Globus pallidus (tissue), 1 donor: ENCODE results near the gene EIF2AK3.
A peak's percentile ranks its signal among the peaks of the same experiment; 100 is the strongest.
"Not testable (repeated sequence)": the region's sequence is repeated elsewhere in the genome, so short reads cannot be mapped to it uniquely, and the experiment has no call there.

Experiments used
- DNase-seq: peaks from one replicate; pipeline ENCODE4 v3.0.0-alpha.2; 2015; ENCODE audit warnings: low spot score

The EIF2AK3 gene

GRCh38 chr2:88627055-88627855, at the start of gene EIF2AK3:
Gene EIF2AK3, minus strand, starts transcription at chr2:88627464. Its CDS starts 190 bp downstream, at chr2:88627274.
- DNase-seq = peak; percentile 100

- DNase-seq = no peak
These were observed 46.1 kb upstream of the EIF2AK3 start for GRCh38 chr2:88673363-88673762.

GRCh38 chr2:88671786-88672427, 44.6 kb upstream of the EIF2AK3 start:
- DNase-seq = peak; percentile 20

- DNase-seq = no peak
These were observed 42.4 kb upstream of the EIF2AK3 start for GRCh38 chr2:88669482-88670214.

GRCh38 chr2:88668862-88669261, 41.6 kb upstream of the EIF2AK3 start:
- no peak for DNase-seq

- DNase-seq = no peak
These were observed 40.0 kb upstream of the EIF2AK3 start for GRCh38 chr2:88667219-88667618.

- no peak for DNase-seq
These were observed 39.3 kb upstream of the EIF2AK3 start for GRCh38 chr2:88666576-88666975.

GRCh38 chr2:88660622-88661021, 33.4 kb upstream of the EIF2AK3 start:
- no peak for DNase-seq

GRCh38 chr2:88659538-88659915, 32.3 kb upstream of the EIF2AK3 start:
- peak; percentile 4 for DNase-seq

GRCh38 chr2:88658881-88659537, 31.7 kb upstream of the EIF2AK3 start:
- DNase-seq = no peak

- no peak for DNase-seq
These were observed 31.1 kb upstream of the EIF2AK3 start for GRCh38 chr2:88658326-88658725.

- DNase-seq = no peak
These were observed 29.9 kb upstream of the EIF2AK3 start for GRCh38 chr2:88657131-88657530.

GRCh38 chr2:88656690-88657089, 29.4 kb upstream of the EIF2AK3 start:
- no peak for DNase-seq

GRCh38 chr2:88654714-88655113, 27.4 kb upstream of the EIF2AK3 start:
- no peak for DNase-seq

GRCh38 chr2:88651646-88652045, 24.4 kb upstream of the EIF2AK3 start:
- DNase-seq = no peak

- DNase-seq = not testable (repeated sequence)
These were observed 18.1 kb upstream of the EIF2AK3 start for GRCh38 chr2:88645291-88645882.

- no peak for DNase-seq
These were observed 15.0 kb upstream of the EIF2AK3 start for GRCh38 chr2:88642278-88642677.

GRCh38 chr2:88641330-88641729, 14.1 kb upstream of the EIF2AK3 start:
- no peak for DNase-seq

GRCh38 chr2:88639865-88640264, 12.6 kb upstream of the EIF2AK3 start:
- no peak for DNase-seq

- DNase-seq = no peak
These were observed 11.5 kb upstream of the EIF2AK3 start for GRCh38 chr2:88638743-88639142.

- DNase-seq = no peak
These were observed 10.9 kb upstream of the EIF2AK3 start for GRCh38 chr2:88638123-88638650.

GRCh38 chr2:88637464-88637863, 10.2 kb upstream of the EIF2AK3 start:
- no peak for DNase-seq
